GM20431 (cell line): ENCODE measurements around the gene AKAP1.

Experiments used
- in situ Hi-C: fragments of 300-500 bp; cut with MseI, MboI; formaldehyde crosslinking; loops from one replicate; pipeline ENCODE4 v1.15.0; 2020; ENCODE audit warnings: low sequenced_read_pairs; ENCODE audit not compliant: unreplicated experiment

AKAP1 gene

DNA sequence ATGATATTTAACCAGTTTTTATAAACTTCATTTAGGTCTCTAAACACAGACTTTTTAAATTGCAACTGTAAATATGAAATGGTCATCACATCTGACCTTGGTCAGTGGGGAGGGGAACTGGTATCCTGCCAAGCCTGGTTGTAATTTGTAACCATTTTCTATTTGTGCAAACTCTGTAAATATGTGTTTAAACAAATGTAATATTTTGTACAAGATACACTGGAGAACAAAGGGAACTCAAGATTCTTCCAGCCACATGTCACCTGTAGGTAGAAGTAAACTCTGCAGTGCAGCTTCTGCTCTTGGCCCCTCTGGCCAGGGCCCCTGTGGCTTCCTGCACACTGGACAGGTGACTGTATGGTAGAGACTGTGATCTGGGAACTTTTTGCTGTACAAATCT lies 35.8 kb downstream of the AKAP1 start:
- in situ Hi-C loops, result loop anchor here (10.0 kb wide), 1 partner anchor 624 kb away; the partner anchor contains the start of gene CCDC182

DNA sequence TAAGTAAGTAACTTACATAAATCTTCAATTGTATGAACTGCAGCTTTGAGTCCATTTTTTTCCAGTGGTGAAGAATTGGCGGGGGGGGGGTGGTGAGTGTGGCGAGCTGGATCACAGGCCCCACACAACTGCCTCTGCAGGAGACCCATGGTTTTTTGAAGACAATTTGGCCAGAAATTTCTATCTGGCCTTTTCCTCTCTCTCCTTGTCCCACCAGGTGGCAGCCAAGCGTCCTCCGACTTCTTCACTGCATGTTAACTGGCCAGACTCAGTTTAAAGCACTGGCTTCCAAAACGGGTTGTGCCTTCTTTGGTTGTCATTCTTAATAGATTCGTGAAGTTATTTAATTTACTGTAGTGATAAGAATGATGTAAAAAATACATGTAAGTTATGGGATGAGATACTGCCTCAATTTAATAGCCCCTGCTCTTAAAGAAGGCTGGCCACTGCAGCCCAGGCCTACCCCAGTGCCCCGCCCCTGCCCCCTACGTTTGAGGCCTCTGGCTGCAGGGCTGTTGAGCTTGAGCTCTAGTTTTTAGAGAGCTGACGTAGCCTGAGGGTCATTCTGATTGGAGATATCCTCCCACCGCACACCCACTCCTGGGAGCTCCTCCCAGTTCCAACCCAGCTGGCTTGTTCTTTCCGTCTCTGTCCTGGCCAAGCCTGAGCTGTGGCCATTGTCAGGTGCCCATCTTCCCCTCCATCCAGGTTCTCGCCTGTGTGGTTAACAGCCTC lies 36.4 kb downstream of the AKAP1 start:
- in situ Hi-C loops, result loop anchor here (10.0 kb wide), 1 partner anchor 623 kb away; the partner anchor contains the start of gene CCDC182

DNA sequence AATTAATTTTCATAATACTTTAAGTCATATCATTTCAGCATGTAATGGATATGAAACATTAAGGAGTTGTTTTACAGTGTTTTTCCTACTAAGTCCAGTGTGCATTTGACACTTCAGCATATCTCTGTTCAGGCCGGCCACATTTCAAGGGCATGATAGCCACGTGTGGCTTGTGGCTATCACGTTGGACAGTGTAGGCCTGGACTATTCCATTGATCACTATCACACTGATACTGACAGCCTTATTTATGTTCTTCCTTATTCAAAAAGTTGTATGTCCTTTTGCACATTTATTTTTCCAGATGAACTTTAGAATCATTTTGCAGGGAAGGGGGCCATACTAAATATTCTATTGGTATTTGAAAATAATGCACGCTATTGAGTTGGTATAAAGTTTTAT lies 39.0 kb downstream of the AKAP1 start:
- in situ Hi-C loops, result loop anchor here (10.0 kb wide), 1 partner anchor 621 kb away; the partner anchor contains the start of gene CCDC182

DNA sequence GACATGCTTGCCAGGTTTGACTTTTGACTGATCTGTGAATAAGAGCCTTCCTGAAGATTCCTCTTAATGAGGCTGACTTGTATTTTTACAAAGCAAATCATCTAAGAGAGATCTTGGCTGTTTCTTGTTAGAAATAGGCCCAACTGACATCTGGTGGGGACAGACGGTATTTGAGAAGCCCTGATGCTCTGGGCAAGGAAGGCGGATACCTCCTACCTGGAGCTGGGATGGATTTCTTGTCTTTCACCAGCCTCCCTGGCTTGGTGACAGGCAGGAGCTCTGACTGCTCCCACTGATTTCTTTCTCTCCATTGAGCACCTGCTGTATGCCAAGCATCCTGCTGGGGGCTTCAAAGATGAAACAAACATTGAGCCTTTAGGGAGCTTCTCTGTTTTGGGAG lies 40.4 kb downstream of the AKAP1 start:
- in situ Hi-C loops, result loop anchor here (10.0 kb wide), 1 partner anchor 619 kb away; the partner anchor contains the start of gene CCDC182

DNA sequence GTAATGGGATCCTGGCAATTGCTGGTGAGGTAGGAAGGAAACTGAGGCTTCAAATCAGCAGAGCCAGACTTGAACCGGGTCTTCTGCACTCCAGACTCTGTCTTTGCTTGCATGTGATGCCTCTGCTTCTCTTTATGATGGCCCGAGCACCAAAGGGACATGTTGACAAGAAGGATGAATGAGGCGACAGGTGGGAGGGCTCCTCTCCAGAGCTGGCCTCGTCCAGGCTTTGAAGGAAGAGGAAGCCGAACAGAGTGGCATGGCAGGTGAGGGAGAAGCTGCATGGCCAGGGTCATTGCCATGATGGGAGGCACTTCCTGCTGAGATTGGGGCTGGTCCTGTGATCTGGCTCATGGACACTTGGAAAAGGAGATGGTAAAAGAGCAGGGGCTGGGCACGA lies 40.8 kb downstream of the AKAP1 start:
- in situ Hi-C loops, result loop anchor here (10.0 kb wide), 1 partner anchor 619 kb away; the partner anchor contains the start of gene CCDC182

DNA sequence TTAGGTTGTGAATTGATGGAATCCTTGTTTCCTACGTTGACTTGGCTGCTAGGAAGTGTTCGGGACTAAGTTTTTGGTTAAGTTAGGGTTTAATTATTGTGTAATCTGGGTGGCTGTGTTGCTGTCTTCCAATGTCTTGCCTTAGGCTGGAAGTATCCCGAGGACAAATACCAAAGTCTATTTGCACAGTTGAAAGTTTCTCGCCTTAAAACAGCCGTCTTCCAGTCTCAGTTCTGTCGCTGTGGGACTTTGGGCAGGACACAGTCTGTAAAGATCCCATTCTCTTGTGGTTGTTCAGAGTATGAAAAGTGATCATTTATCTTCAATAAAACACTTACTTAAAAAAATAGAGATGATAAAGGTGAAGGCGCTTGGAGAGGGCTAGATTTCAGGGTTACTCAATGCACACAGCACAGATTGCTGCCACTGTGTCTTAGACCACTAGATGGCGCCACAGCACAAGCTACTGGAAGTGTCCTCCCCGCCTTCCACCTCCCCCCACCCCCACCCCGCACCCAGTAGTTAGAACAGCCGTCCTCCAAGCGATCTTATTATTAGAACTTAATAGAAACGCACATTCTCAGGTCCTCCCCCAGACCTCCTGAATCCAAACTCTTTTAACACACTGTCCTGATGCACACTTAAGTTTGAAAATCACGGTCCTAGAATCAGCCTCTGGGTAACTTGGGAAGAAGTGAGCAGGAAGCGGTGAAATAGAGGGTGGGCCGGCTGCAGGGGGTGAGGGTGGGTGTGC lies 45.8 kb downstream of the AKAP1 start:
- in situ Hi-C loops, result no loop called here

DNA sequence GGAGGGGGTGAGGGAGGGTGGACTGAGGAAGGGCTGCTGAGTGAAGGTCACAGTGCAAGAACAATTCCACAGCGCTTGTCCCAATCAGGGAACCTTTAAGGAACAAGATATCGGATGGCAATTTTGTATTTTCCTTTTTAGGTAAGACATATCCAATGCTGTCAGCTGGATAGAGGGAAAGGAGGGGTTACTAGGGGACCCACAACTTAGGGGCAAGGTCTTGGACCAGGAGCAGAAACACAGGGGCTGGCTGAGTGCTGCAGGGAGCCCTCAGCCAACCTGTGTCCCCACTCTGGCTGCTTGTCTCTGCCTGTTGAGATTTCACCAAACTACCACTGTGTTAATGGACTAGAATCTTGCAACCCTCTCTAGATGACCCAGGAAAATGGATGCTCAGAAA lies 47.6 kb downstream of the AKAP1 start:
- in situ Hi-C loops, result no loop called here

DNA sequence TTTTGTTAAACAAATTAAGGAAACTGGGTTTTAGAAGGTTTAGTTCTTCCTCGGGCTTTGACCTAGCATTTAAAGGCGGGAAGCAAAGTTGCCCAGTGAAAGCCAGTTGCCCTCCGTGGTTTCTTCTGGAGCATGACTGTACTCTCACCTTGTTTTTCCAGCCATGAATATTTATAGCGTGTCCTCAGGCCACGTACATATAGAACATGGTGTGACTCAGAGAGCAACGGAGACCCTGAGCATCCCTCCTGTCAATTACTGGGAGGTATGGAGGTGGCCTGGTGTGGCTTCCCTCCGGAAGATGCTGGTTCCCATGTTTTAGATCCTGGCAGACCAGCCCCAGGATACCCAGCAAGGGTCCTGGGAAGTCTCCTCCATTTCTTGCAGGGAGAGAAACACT lies 48.4 kb downstream of the AKAP1 start:
- in situ Hi-C loops, result no loop called here

DNA sequence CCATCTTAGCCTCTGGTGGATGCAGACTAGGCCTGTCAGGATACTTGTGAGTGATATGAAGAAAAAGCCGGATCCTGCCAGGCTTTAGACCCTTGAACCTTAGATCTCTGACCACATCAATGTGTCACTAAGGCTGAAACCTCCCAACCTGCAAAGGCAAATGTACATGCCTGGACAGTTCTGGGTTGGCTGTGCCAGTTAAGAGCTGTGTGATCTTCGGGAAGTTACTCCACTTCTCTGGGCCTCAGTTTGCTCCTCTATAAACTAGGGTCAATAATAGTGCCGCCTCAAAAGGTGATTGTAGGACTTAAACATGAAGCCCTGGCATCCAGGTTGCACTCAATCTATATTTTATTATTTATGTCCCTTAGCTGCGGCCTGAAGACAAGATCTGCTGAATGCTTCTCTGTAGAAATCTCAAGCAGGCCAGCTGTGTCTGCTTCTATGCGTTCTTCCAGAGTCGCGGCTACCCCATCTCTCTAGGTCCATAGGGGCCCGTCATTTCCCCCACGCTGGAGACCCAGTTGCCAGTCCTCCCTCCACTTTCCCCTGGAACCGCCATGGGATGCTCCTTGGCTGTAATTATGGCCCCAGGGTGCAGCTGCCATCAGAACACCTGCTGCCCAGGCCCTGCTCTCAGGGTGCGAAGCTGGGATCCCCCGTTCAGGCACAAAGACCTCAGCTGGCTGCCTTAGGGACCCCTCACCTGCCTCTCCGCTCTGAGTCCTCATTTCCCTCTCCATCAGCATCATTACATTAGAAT lies 50.2 kb downstream of the AKAP1 start:
- in situ Hi-C loops, result no loop called here

DNA sequence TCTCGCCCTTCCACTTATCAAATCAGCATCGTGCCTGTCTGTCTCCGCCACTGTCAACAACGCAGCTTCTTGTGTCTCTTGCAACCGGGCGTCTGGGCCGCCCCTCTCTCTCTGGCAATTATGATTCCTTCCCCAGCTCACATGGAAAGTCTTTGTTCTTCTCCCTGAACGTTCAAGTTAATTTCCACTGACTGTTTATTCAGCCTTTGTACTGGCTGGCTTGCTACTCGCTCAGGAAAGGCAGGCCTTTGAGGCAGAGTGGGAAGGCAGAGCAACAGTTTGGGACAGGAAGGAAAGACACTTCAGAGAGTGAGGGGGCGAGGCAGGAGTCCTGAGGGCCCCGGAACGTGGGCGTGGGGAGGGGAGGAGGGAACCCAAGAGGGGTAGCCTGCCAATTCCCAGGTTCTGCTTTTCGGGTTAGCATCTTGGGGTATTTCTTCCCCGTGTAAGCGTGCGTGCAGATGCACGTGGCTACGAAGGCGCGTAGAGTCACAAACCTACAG lies 50.8 kb downstream of the AKAP1 start:
- in situ Hi-C loops, result no loop called here

DNA sequence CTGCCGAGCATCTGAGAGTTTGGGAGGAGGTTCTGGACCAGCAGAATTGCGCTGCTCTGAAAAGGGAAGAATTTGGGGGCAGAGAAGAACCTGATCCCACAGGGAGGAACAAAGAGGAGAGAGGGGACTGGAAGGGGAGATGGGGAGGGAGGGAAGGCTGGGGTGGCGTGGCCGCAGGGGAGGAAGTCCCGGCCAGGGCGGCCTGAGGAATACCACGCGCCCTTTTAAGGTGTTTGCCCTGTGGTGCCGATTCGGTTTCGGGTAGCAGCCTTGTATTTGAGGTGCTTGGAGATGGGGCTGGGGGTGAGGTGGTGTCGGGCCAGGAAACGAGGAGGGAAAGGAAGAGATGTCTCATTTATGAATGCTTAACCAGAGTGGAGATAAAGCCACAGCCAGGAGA lies 51.3 kb downstream of the AKAP1 start:
- in situ Hi-C loops, result no loop called here

DNA sequence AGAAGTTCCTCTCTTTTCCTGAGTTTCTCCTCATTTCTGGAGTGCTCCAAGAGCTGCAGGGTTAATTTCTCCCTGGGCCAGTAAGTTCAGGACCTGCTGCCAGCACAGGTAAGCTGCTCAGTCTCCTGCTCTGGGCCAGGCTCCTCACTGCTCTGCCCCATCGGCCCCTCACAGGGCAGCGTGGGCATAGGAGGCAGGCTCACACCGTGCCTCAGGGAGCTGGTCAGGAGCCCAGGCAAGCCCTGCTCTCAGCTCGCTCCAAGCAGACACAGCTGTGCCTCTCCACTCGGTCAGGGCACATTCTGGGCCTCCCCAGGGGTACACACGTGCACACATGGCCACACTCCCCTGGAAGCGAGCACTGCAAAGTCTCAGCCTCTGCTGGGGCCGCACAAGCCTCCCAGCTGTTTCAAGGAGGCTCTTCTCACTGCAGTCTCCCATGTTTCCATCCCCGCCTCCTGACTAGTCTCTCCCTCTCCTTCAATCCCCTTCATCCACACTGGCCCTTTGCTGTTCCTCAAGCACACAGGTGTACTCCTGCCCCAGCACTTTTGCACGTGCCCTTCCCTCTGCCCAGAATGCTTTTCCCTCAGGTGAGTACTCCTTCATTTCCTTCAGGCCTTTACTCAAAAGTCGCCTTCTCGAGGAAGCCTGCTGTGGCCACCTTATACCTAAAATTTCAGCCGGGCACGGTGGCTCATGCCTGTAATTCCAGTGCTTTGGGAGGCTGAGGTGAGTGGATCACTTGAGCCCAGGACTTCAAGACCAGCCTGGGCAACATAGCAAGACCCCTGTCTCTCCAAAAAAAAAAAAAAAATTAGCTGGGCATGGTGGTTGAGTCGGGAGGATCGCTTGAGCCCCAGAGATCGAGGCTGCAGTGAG lies 53.2 kb downstream of the AKAP1 start:
- in situ Hi-C loops, result no loop called here

DNA sequence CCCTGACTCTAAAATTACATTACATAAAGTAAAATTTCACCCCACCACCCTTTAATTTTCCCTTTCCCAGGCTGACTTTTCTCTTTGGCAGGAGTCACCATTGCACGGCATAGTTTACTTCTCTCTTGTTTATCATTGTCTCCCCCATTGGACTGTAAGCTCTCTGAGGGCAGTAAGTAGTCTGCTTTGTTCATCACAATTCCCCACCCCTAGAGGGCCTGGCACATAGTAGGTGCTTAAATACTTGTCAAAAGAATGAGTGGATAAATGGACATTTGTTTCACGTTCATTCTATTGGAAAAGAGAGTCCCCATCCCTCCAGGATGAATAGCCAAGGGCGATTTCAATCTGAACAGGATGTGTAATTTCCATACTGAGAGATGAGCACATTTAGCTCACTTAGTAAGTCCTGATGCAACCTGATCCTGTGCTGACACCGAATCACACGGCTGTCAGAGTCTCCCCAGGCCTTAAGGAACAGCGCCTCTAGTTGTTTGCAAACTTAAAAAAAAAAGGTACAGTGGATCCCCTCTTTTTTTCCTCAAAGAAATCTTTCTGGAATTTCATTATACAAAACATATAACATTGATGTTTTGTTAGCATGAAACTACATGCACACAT lies 54.0 kb downstream of the AKAP1 start:
- in situ Hi-C loops, result no loop called here

DNA sequence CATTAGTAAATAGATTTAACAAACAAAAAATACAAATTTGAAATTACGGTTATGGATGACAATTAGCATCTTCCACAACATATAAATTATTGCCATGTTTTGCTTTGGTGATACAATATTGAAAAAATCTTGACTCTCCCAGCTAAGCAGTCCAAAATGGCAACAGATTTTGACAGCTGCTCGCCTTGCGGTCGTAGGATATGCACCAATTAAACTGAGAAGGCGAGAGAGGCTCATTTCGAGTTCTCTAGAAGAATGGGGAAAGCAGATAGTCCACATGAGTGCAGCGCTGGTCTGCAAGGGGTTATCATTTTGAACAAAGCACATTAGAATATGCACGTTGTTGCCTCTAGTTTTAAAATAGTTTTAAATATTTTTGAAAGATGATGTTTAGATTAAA lies 55.3 kb downstream of the AKAP1 start:
- in situ Hi-C loops, result no loop called here

DNA sequence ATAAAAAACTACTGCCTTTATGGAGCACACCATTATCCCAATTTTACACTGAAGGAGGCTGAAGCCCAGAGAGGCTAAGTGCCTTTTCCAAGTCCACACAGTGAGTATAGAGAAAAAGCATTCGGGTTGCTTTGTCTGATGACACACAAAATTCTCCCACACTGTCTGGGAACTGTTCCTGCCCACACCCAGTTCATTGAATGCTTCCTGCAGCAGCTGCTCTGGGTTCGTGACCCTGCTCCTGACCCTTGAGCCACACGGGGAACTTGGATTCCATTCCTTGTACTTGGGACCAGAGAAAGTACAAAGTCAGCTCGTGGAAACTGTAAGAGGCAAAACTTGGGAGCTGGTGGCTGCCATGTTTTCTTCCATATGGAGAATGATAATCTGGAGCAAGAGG lies 57.9 kb downstream of the AKAP1 start:
- in situ Hi-C loops, result no loop called here

DNA sequence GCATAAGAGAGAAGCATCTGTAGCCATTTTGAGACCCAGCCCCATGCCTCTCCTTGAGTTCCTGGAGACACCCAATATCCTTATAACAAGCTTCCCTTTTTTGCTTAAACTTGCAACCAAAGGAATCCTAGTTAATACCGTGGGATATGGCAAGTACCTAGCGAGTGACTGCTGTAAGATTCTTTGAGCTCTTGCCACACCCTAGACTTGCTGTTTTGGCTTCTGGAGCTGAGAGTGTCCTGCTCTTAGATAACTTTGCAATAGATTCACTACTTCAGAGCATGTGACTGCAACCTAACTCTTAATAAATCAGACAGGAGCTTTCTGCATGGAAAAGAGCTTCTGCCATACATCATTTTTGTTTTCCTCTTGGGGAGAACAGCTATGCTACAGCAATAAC lies 58.3 kb downstream of the AKAP1 start:
- in situ Hi-C loops, result no loop called here

DNA sequence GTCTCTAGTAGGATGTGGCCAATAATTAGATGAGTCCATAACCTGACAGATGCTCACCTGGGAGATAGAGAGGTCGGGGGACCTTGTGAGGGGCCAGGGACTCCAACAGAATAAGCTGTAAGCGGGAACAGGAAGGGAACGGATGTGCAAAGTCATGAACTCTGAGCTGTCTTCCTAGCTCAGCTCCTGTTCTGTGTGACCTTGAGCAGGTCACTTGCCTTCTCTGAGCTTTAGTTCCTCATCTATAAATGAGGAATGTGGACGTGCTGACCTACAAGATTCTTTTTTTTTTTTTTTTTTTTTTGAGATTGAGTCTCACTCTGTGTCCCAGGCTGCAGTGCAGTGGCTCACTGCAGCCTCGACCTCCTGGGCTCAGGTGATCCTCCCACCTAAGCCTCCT lies 58.9 kb downstream of the AKAP1 start:
- in situ Hi-C loops, result no loop called here

DNA sequence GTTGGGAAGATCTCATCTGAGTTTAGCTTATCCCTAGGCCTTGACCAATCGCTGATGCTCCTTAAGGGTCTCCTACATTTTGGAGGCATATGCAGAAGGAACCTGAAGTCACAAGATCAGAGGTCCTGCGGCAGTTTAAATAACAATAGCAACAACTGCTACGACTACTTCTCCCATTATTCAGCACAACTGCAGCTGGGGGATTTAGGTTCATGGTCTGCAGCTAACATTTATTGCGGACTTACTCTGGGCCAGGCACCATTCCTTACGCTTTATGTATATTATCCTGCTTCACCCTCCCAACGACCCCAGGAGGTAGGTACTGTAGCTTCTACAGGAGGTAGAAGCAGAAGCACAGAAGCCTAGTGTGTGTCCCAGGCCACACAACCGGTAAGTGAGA lies 59.5 kb downstream of the AKAP1 start:
- in situ Hi-C loops, result no loop called here

DNA sequence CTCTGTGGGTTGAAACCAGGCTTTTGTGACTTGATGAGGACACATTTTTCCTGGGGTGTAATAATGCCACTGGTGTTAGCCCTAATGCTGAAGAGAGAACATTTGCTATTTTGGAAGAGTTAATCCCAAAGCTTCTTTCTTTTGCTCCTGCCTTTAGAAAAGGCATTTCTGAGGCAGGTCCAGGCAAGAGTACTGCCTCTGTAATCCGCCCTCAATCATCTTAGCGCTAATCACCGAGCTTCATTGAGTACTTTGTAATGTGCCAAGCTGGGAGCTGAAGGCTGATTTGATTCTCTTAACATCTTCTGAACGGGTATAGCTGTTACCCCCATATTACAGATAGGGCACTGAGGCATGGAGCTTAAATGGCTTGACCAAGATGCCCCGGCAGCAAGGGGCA lies 60.3 kb downstream of the AKAP1 start:
- in situ Hi-C loops, result no loop called here
